Fibroblast of upper back skin (primary cell): ENCODE measurements around the gene MRPS25.
"Not testable (repeated sequence)": the region's sequence is repeated elsewhere in the genome, so short reads cannot be mapped to it uniquely, and the experiment has no call there.

ENCODE experiments used
- DNase-seq: peaks from one replicate; pipeline ENCODE4 v3.0.0-alpha.2; 2013

The MRPS25 gene

DNA sequence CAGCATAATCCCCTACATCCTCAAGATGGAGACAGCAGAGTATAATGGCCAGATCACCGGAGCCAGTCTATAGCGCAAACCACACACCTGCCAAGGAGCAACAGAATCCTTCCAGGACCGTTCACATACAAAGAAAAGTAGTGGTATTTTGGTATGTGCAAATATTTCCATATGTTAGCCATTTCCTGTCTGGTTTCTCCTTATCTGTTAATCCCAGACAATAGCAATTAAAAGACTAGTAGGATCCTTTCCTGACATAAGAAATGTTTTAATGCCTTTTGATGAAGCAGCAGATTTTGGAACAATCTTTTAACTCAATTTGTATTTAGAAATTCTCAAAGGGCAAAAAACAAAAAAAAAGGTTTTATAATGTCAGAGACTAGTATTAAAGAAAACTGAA is 22.2 kb downstream of the MRPS25 start:
- DNase-seq = peak; percentile 52

GRCh38 chr3:15041950-15042349 is 23.2 kb downstream of the MRPS25 start:
- DNase-seq = no peak

GRCh38 chr3:15040844-15041243 is 24.3 kb downstream of the MRPS25 start:
- no peak for DNase-seq

DNA sequence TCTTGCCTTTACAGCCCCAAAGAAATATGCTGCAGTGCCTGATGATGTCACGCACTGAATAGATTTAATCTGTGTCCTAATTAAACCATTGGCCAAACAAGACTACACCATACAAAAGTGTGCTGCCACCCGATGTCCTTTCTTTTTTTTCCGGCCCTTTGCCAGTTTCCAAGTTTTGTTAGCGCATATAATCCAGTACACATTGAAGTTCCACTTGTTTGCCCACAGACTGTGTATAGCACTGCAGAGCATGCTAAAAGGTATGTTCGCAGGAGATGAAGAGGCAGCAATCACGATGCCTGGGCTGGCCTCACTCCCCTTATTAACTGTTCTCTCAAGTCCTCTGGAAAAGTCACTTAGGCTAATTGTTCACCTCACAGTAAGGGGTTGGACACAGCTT is 26.8 kb downstream of the MRPS25 start:
- no peak for DNase-seq

- DNase-seq = no peak
Observed at GRCh38 chr3:15033103-15033502, 32.0 kb downstream of the MRPS25 start.

DNA sequence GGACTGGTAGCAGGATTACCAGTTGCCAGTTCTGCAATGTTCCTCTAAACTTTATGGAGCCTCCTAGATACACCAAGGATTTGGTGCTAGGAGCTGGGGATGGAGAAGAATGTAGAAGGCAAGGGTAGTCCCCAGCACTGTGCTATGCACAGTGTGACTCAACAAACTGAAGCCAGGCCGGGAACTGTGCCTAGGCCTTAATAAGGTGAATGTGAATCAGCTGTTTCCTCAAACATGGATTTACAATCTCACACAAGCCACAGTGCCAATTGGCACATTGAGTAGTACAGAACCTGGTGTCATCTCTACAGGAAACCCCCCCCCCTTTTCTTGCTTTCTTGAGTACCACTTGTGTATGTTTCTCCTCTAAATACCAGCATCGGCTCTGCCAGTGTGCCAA is 32.5 kb downstream of the MRPS25 start:
- DNase-seq = no peak

DNA sequence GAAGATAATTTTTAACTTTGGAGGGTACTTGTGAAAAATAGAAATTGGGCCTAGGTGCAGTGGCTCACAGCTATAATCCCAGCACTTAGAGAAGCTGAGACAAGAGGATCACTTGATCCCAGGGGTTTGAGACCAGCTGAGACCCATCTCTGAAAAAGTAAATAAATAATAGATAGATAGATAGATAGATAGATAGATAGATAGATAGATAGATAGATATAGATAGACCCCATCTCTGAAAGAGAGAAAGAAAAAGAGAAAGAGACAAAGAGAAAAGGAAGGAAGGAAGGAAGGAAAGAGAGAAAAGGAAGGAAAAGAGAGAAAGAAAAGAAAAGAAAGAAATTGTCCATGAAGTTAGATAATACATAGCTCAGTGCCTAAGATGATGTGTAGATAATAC is 35.5 kb downstream of the MRPS25 start:
- DNase-seq = no peak

DNA sequence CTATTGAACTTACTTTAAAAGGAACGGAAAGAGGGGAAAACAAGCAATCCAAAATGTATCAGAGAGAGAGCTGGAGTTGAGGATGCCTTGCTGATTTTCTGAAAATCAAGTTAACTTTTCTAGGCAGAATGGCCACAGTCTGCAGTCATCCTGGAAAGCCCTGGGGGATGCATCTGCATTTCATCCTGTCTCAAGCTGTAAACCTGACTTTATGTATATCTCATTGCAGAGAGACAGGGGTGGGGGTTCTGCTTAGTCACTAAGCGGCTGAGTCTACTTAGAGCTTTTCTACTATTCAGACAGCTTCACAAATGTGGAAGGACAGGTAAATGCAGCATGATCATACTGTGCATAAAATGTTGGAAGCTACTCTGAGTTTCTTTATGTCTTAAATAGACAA is 41.4 kb downstream of the MRPS25 start:
- DNase-seq = no peak

GRCh38 chr3:15023249-15023648 is 41.9 kb downstream of the MRPS25 start:
- DNase-seq = no peak

DNA sequence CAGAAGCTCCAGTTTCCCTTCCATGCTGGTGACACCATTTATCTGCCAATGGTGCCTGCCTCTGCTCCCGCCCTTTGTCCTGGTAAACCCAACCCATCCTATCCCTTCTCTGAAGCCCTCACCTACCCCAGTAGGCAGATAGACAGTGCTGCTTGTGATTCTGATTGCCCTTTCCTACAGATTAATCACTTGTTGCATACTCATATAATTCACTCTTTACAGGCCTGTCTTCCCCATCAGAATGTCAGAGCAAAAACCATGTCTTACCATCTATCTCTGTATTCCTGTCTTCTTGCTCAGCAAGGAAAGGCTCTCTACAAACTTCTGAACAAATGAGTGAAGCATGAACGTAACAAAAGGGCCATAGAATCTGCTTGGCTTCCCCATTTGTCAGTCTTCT is 47.9 kb downstream of the MRPS25 start:
- no peak for DNase-seq

DNA sequence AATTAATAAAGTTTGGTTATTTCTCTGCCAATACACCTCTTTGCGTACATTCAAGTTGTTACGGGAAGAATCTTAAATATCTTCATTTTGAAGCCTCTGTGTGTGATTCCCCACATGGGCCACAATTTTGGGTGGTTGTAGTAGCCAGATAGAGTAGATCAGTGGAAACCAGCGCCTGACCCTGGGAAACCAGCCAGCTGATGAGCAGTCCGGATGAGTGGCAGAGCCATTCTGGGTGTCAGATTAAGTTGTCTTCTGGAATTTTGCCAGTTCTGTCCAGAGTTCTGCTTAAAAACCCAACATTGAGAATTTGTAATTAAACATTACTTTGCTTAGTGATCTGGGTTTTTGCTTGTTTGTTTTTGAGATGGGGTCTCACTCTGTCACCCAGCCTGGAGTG is 49.7 kb downstream of the MRPS25 start:
- DNase-seq = peak; percentile 3

- DNase-seq = no peak
Observed at GRCh38 chr3:15014606-15015328, 50.3 kb downstream of the MRPS25 start.

DNA sequence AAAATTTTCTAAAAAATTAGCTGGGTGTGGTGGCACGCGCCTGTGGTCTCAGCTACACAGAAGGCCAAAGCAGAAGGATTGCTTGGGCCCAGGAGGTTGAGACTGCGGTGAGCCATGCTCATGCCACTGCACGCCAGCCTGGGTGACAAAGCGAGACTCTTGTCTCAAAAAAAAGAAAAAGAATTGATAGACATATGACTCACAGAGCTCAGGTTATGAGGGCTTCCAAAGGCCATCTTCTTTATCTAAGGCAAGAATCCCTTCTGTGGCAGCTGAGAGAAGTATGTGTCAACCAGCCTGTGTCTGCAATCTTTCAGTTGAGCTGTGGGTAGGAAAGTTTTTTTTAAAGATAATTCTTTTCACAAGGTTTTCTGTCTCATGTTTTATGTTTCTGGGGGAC is 53.9 kb downstream of the MRPS25 start:
- peak; percentile 3 for DNase-seq

DNA sequence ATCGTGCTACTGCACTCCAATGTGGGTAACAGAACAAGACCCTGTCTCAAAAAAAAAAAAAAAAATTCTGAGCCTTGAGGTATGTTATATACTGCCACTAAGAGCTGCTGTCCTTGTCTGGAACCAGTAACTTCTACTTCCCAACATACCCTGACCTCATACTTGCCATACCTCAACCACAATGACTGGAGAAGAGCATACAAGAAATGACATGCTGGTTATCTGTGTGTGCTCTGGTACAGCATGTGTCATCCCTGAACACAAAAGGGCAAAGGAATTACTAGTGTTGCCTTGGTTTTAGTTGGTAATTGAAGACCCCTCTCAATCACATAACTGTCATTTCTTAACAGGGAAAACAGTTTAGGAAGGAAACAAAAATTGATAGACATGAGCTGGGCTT is 54.5 kb downstream of the MRPS25 start:
- DNase-seq = peak; percentile 4

- DNase-seq = no peak
Observed at GRCh38 chr3:15009167-15009566, 55.9 kb downstream of the MRPS25 start.

- DNase-seq = peak; percentile 79
Observed at GRCh38 chr3:15007681-15008141, 57.4 kb downstream of the MRPS25 start.

GRCh38 chr3:14999182-14999581 is 65.9 kb downstream of the MRPS25 start:
- not testable (repeated sequence) for DNase-seq
